T-cell (primary cell): ENCODE data around the gene LSG1. TPM values are rescaled to one million over a fixed set of nuclear protein-coding genes. Genes with fewer than 3 reads are reported as not detected.
"Not testable (repeated sequence)": the region's sequence is repeated elsewhere in the genome, so short reads cannot be mapped to it uniquely, and the experiment has no call there.

Source experiments
- ATAC-seq, 4 experiments: fragments of 200-7000 bp in 3 of 4; fragments of 150-1000 bp in 1 of 4; cut with Tn5 transposase; replicated peaks in 1 of 4; 1 replicate in 3 of 4; 2 replicates in 1 of 4; pipeline ENCODE4 v1.10.0; 2021; ENCODE audit warnings: moderate library complexity in 3 of 4, mild to moderate bottlenecking in 2 of 4, moderate number of reproducible peaks in 1 of 4
- CTCF ChIA-PET, 2 donors: fragments of 300-600 bp; sonication (Branson Sonifier 250); formaldehyde crosslinking; loops; one replicate each; lab custom pipeline; 2022; ENCODE audit warnings: antibody characterized with exemption in 2 of 2; lab: Charles Lee
- POLR2A ChIA-PET, 2 donors: fragments of 300-600 bp; sonication (Branson Sonifier 250); formaldehyde crosslinking; loops; one replicate each; lab custom pipeline; 2022; ENCODE audit warnings: antibody characterized with exemption in 2 of 2; lab: Charles Lee
- DNase-seq, 35 experiments: peaks; one replicate each; pipeline versions ENCODE4 v3.0.0 to v3.0.0-alpha.2; 2013 to 2023
- H3K27ac ChIP-seq: one replicate; pipeline ENCODE4 v1.5.1; 2013; ENCODE audit warnings: low read length
- H3K27me3 ChIP-seq, 2 experiments: replicated peaks in 1 of 2; 1 replicate in 1 of 2; 2 replicates in 1 of 2; pipeline versions ENCODE4 v1.6.1 to v1.7.0; 2013; ENCODE audit warnings: low read length in 1 of 2, mixed read lengths in 1 of 2; ENCODE audit not compliant: control insufficient read depth in 2 of 2, insufficient read depth in 2 of 2; ENCODE audit errors: extremely low read depth in 1 of 2
- H3K36me3 ChIP-seq, 2 donors: 1 replicate in 1 of 2; 2 replicates in 1 of 2; pipeline versions ENCODE4 v1.6.1 to v1.7.0; 2013; ENCODE audit warnings: low read length in 1 of 2; ENCODE audit not compliant: control insufficient read depth in 2 of 2, insufficient read depth in 1 of 2; ENCODE audit errors: extremely low read depth in 1 of 2
- H3K4me1 ChIP-seq, 2 experiments: 1 replicate in 1 of 2; 2 replicates in 1 of 2; pipeline versions ENCODE4 v1.6.1 to v1.7.0; 2013; ENCODE audit warnings: low read length in 2 of 2, mixed read lengths in 1 of 2; ENCODE audit not compliant: insufficient read depth in 2 of 2, control insufficient read depth in 1 of 2; ENCODE audit errors: extremely low read depth in 1 of 2
- H3K4me3 ChIP-seq, 2 donors: 1 replicate in 1 of 2; 2 replicates in 1 of 2; pipeline versions ENCODE4 v1.5.1 to v1.7.0; 2013; ENCODE audit warnings: mild to moderate bottlenecking in 2 of 2, low read length in 1 of 2, moderate library complexity in 1 of 2; ENCODE audit not compliant: control insufficient read depth in 1 of 2; ENCODE audit errors: extremely low read depth in 1 of 2
- H3K9me3 ChIP-seq: 2 replicates; pipeline ENCODE4 v1.7.0; 2013
- H3K27ac Mint-ChIP-seq, 2 donors: one replicate each; pipeline ENCODE4 v1.8.0; 2020 to 2021; ENCODE audit warnings: mild to moderate bottlenecking in 2 of 2, mixed read lengths in 2 of 2
- H3K27me3 Mint-ChIP-seq, 2 donors: one replicate each; pipeline ENCODE4 v1.8.0; 2021 to 2022; ENCODE audit warnings: mixed read lengths in 2 of 2
- H3K36me3 Mint-ChIP-seq: one replicate; pipeline ENCODE4 v1.8.0; 2021; ENCODE audit warnings: mixed read lengths
- H3K4me1 Mint-ChIP-seq, 3 donors: one replicate each; pipeline ENCODE4 v1.8.0; 2020 to 2022; ENCODE audit warnings: mixed read lengths in 3 of 3, mild to moderate bottlenecking in 1 of 3
- H3K4me3 Mint-ChIP-seq, 3 donors: one replicate each; pipeline ENCODE4 v1.8.0; 2020 to 2022; ENCODE audit warnings: mild to moderate bottlenecking in 3 of 3, mixed read lengths in 3 of 3, moderate library complexity in 3 of 3
- H3K9me3 Mint-ChIP-seq, 3 donors: one replicate each; pipeline ENCODE4 v1.8.0; 2020 to 2022; ENCODE audit warnings: mixed read lengths in 3 of 3
- WGBS: methylation state at CpG from one replicate; pipeline ENCODE4 v1.1.5; 2013; ENCODE audit warnings: missing lambda C conversion rate; ENCODE audit not compliant: insufficient coverage; 5-methylcytosine and 5-hydroxymethylcytosine counted together
- total RNA-seq, 35 experiments: library from RNA in 6 of 35; stranded (reverse) in 6 of 35; fragments of 120-200 nt in 1 of 35; gene quantifications; one replicate each; pipeline versions ENCODE4 v1.2.1 to v1.2.4 and lab custom pipeline; 2013 to 2026

LSG1 gene
- total RNA-seq, 5 donors from 2014 or later (not counting 1 experiment from before 2014, with no cell fraction given) = 40.0 to 83.5 (median 49.5) TPM

DNA sequence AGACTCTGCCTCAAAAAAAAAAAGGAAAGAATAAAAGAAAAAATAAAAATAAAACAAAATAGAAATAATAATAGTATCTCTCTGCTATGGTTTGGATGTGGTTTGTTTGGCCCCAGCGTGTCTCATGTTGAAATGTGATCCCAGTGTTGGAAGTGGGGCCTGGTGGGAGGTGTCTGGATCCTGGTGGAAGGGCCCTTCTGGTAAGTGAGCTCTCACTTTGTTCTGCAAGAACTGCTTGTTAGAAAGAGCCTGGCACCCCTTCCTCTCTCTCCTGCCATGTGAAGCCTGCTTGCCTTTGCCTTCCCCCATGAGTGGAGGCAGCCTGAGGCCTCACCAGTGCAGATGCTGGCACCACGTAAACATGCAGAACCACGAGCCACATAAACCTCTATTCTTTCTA lies 65.0 kb downstream of the LSG1 start:
- Histone ChIP-seq H3K27me3 (no peaks in the 10 kb centered on the region), H3K27ac (no peak overlapping the region), H3K36me3 (no peaks in the 10 kb centered on the region), H3K4me3 (no peak overlapping the region), H3K4me1 (no peaks in the 10 kb centered on the region), H3K9me3 (no peaks in the 10 kb centered on the region)
- Mint-ChIP-seq H3K9me3 (no peaks in the 10 kb centered on the region), H3K27me3 (no peaks in the 10 kb centered on the region), H3K27ac (no peak overlapping the region), H3K36me3 (no peaks in the 10 kb centered on the region), H3K4me1 (no peaks in the 10 kb centered on the region), H3K4me3 (no peak overlapping the region)
- ChIA-PET CTCF (interaction anchor here in 1 of 2 donors (0.7 kb wide), 1 partner anchor 26 kb away, joined by 3 read pairs; no protein-coding TSS in a partner anchor), POLR2A (no interaction called here)
- DNase-seq = no peak
- 100% methylated on average over 1 of the region's 3 CpGs for WGBS
- ATAC-seq = no peak

DNA sequence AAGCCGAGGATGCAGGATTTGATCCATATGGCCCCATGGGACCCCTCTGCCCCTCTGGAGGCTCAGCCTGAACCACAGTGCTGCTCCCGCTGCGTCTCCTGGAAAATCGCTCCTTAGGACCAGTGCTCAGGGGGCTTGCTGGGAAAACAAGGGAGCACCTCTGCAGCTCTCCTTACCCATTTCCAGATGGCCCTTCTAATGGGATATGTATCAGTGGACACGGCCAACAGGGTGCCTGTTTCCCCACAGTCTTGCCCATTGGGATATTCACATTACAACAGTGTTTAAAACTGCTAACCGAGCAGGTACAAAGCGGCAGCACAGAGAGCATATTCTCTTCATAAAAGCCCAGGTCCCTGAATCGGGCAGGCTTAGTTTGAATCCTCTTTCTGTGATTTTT lies 65.8 kb downstream of the LSG1 start:
- ChIA-PET POLR2A (no interaction called here), CTCF (no interaction called here)

GRCh38 chr3:194605314-194605713 lies 66.7 kb downstream of the LSG1 start:
- H3K36me3 ChIP-seq, CTCF ChIA-PET, H3K4me3 ChIP-seq, H3K4me1 ChIP-seq, H3K27me3 Mint-ChIP-seq, H3K4me1 Mint-ChIP-seq, H3K9me3 ChIP-seq, ATAC-seq, H3K27me3 ChIP-seq, DNase-seq, H3K27ac ChIP-seq, H3K4me3 Mint-ChIP-seq, H3K9me3 Mint-ChIP-seq, H3K36me3 Mint-ChIP-seq, H3K27ac Mint-ChIP-seq, POLR2A ChIA-PET: not testable (repeated sequence)
- WGBS = no CpG with 5 or more reads among the region's 7 CpGs

More for the DNA sequence above, 65.8 kb downstream of the LSG1 start:
- H3K4me3 ChIP-seq = no peak overlapping the region
- Mint-ChIP-seq H3K4me1 (no peaks in the 10 kb centered on the region), H3K4me3 (no peak overlapping the region), H3K36me3 (no peaks in the 10 kb centered on the region), H3K9me3 (no peaks in the 10 kb centered on the region), H3K27ac (no peak overlapping the region), H3K27me3 (no peaks in the 10 kb centered on the region)
- H3K4me1 ChIP-seq = no peaks in the 10 kb centered on the region
- DNase-seq (no peak), ATAC-seq (no peak)
- WGBS = 87% methylated on average over 6 of the region's 8 CpGs
- no peak overlapping the region for H3K27ac ChIP-seq
- no peaks in the 10 kb centered on the region for H3K27me3 ChIP-seq
- no peaks in the 10 kb centered on the region for H3K9me3 ChIP-seq
- no peaks in the 10 kb centered on the region for H3K36me3 ChIP-seq

GRCh38 chr3:194604837-194605236 lies 67.2 kb downstream of the LSG1 start:
- no peaks in the 10 kb centered on the region for H3K27me3 ChIP-seq
- CTCF ChIA-PET = no interaction called here
- H3K36me3 Mint-ChIP-seq = no peaks in the 10 kb centered on the region
- DNase-seq = no peak
- H3K4me1 Mint-ChIP-seq = no peaks in the 10 kb centered on the region
- H3K4me3 Mint-ChIP-seq = no peak overlapping the region
- no peak for ATAC-seq
- H3K27ac ChIP-seq = no peak overlapping the region
- H3K27me3 Mint-ChIP-seq = no peaks in the 10 kb centered on the region
- no peaks in the 10 kb centered on the region for H3K4me1 ChIP-seq
- no peaks in the 10 kb centered on the region for H3K9me3 Mint-ChIP-seq
- POLR2A ChIA-PET = no interaction called here
- no CpG with 5 or more reads among the region's 2 CpGs for WGBS
- no peaks in the 10 kb centered on the region for H3K9me3 ChIP-seq
- no peak overlapping the region for H3K27ac Mint-ChIP-seq
- no peaks in the 10 kb centered on the region for H3K36me3 ChIP-seq
- no peak overlapping the region for H3K4me3 ChIP-seq

GRCh38 chr3:194604126-194604525 lies 67.9 kb downstream of the LSG1 start:
- Histone ChIP-seq H3K9me3 (no peaks in the 10 kb centered on the region), H3K27ac (no peak overlapping the region), H3K4me3 (no peak overlapping the region), H3K27me3 (no peaks in the 10 kb centered on the region), H3K4me1 (no peaks in the 10 kb centered on the region), H3K36me3 (no peaks in the 10 kb centered on the region)
- no peaks in the 10 kb centered on the region for H3K27me3 Mint-ChIP-seq
- H3K4me3 Mint-ChIP-seq = no peak overlapping the region
- no peak overlapping the region for H3K27ac Mint-ChIP-seq
- ChIA-PET POLR2A (no interaction called here), CTCF (no interaction called here)
- DNase-seq = no peak
- no peaks in the 10 kb centered on the region for H3K9me3 Mint-ChIP-seq
- 95% methylated on average over 21 of the region's 22 CpGs for WGBS
- ATAC-seq = no peak
- H3K4me1 Mint-ChIP-seq = no peaks in the 10 kb centered on the region
- no peaks in the 10 kb centered on the region for H3K36me3 Mint-ChIP-seq

DNA sequence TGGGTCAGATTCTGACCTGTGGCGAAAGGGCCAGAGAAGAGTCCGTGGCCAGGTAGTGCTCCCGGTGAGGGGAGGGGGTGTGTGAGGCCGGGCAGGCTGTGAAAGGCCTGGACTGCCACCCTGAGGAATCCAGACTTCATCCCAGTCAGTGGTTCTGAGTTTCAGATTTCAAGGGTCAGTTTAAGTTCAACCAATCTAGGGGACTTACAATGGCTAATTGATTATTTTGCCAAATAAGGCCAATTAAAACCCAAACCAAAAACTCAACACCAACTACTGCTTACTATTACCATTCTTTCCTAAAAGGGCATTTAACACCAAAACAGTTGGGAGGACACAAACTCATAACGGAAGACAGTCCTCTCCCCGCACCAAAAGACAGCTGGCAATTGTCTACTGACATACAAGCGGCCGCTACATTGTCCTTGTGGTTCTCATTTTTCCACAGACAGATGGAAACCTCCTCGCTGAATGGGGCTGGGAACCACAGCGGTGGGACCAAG lies 69.3 kb downstream of the LSG1 start:
- Mint-ChIP-seq H3K4me1 (no peaks in the 10 kb centered on the region), H3K27me3 (no peaks in the 10 kb centered on the region), H3K36me3 (no peaks in the 10 kb centered on the region), H3K9me3 (no peaks in the 10 kb centered on the region), H3K4me3 (no peak overlapping the region), H3K27ac (no peak overlapping the region)
- Histone ChIP-seq H3K9me3 (no peaks in the 10 kb centered on the region), H3K4me1 (no peaks in the 10 kb centered on the region), H3K27me3 (no peaks in the 10 kb centered on the region), H3K36me3 (no peaks in the 10 kb centered on the region), H3K4me3 (no peak overlapping the region), H3K27ac (no peak overlapping the region)
- POLR2A ChIA-PET = no interaction called here
- DNase-seq (no peak), ATAC-seq (no peak)
- CTCF ChIA-PET = no interaction called here
- WGBS = 98% methylated on average over 7 of the region's 10 CpGs
